ENCODE data around the gene PPAN.

DNA sequence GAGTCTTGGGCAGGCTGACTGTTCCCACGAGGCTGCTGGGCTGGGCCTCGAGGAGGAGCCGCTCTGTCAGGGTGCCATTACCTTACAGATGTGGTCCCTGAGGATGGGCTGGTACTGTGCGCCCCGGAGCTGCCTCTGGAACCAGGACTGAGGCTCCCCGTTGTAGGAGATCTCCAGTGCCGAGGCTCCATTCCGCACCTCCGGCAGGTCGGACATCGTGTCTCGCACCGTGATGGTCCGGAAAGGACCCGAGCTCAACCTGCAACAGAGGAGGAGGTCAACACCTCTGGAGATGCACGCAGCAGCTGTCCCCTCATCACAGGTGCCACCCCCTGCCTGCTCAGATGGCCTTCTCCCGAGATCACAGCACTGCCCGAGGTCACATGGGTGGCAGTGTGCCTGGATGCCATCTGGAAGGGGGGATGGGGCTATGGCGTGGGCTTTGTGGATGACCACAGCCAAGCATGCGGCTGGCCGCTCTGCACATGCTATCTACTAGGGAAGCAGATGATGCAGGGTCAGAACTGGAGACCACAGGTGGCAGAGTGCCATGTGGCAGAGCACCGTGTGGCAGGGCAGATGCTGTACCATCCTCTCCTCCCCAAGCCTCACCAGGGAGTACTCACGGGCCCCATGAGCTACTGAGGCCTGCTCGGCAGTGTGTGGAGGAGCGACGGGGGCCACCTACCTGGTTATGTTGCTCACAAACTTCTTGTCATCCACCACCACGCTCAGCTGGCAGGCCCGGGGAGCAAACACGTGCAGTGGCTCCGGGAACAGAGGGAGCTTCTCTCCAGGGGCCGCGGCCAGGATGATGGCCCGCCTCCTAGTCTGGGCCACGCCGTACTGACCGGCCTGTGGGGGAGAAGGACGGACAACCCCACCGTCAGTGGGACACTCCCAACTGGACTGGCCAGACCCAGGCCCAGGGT lies 31.9 kb downstream of the PPAN start:
- no peak for TF ChIP-seq POLR2A (IDR thresholded peaks at IDR 0.05; ENCODE audit: extremely low read depth, insufficient read length)
- TF ChIP-seq, protein P1, sequence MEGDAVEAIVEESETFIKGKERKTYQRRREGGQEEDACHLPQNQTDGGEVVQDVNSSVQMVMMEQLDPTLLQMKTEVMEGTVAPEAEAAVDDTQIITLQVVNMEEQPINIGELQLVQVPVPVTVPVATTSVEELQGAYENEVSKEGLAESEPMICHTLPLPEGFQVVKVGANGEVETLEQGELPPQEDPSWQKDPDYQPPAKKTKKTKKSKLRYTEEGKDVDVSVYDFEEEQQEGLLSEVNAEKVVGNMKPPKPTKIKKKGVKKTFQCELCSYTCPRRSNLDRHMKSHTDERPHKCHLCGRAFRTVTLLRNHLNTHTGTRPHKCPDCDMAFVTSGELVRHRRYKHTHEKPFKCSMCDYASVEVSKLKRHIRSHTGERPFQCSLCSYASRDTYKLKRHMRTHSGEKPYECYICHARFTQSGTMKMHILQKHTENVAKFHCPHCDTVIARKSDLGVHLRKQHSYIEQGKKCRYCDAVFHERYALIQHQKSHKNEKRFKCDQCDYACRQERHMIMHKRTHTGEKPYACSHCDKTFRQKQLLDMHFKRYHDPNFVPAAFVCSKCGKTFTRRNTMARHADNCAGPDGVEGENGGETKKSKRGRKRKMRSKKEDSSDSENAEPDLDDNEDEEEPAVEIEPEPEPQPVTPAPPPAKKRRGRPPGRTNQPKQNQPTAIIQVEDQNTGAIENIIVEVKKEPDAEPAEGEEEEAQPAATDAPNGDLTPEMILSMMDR (IDR thresholded peaks at IDR 0.05; ENCODE audit: low read depth, low read length) = no peak
- TF ChIP-seq, protein P2, sequence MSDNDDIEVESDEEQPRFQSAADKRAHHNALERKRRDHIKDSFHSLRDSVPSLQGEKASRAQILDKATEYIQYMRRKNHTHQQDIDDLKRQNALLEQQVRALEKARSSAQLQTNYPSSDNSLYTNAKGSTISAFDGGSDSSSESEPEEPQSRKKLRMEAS (IDR thresholded peaks at IDR 0.05; ENCODE audit: low read depth, low read length) = no peak

All from NB4 (cell line).